ENCODE measurements around the gene FGF6. TPM values are rescaled to one million over a fixed set of nuclear protein-coding genes. Genes with fewer than 3 reads are reported as not detected.

FGF6 gene
- total RNA-seq: not detected
- polyA plus RNA-seq (2013, experiment 1 of 2): not detected
- 0.53 TPM for polyA plus RNA-seq (2013, experiment 2 of 2)
- 0 to 0.20 (median 0) reads per million in 172 experiments for total RNA-seq

GRCh38 chr12:4445156-4446101 is at the start of gene FGF6:
FGF6 (minus strand) TSS chr12:4445815; CDS start chr12:4445570, 245 bp downstream.
- intact Hi-C loops (cut with DNase I, micrococcal nuclease): no loop called here
- Histone ChIP-seq H3K36me3 (ENCODE audit: insufficient read depth, low read length) (no peaks in the 10 kb centered on the region), H3K27me3 (ENCODE audit: control insufficient read depth in 1 of 2, insufficient read depth in 2 of 2, low read length in 2 of 2) (peaks cover 0 to 5% of the 10 kb centered on the region in 2 experiments), H3K4me1 (ENCODE audit: insufficient read depth, low read length) (no peaks in the 10 kb centered on the region), H3K27ac (ENCODE audit: low read depth in 1 of 2, low read length in 2 of 2) (no peak within 1 kb of the TSS), H3K4me3 (ENCODE audit: low read length) (no peak within 1 kb of the TSS), H3K9me3 (ENCODE audit: control insufficient read depth in 1 of 2, insufficient read depth in 1 of 2, low read length in 2 of 2) (no peaks in the 10 kb centered on the region)
- no peaks in the 10 kb centered on the region for H3K4me1 Mint-ChIP-seq (ENCODE audit: low read depth)
- DNase-seq (no peak), ATAC-seq (ENCODE audit: poor library complexity) (no peak)
- no peak within 1 kb of the TSS for H3K4me3 Mint-ChIP-seq
- H3K27ac Mint-ChIP-seq: no peak within 1 kb of the TSS
- peaks cover 2% of the 10 kb centered on the region for H3K27me3 Mint-ChIP-seq
- no peaks in the 10 kb centered on the region for H3K9me3 Mint-ChIP-seq
- CTCF ChIA-PET: no interaction called here
- POLR2A ChIA-PET: no interaction called here
- no peak for TF ChIP-seq CTCF (IDR thresholded peaks at IDR 0.05)
- H3K36me3 Mint-ChIP-seq (ENCODE audit: low read depth): no peaks in the 10 kb centered on the region

GRCh38 chr12:4490973-4491372 is 45.4 kb upstream of the FGF6 start:
- TF ChIP-seq CTCF (IDR thresholded peaks at IDR 0.05): no peak
- no peaks in the 10 kb centered on the region for H3K9me3 ChIP-seq (ENCODE audit: control insufficient read depth in 1 of 2, insufficient read depth in 1 of 2, low read length in 2 of 2)
- H3K9me3 Mint-ChIP-seq: no peaks in the 10 kb centered on the region
- no peaks in the 10 kb centered on the region for H3K27me3 Mint-ChIP-seq
- no peak overlapping the region for H3K4me3 Mint-ChIP-seq
- peaks cover 43% of the 10 kb centered on the region for H3K36me3 ChIP-seq (ENCODE audit: insufficient read depth, low read length)
- CTCF ChIA-PET: no interaction called here
- ATAC-seq (ENCODE audit: poor library complexity): peak; percentile 57
- no peaks in the 10 kb centered on the region for H3K4me1 ChIP-seq (ENCODE audit: insufficient read depth, low read length)
- peaks cover 10% of the 10 kb centered on the region for H3K4me1 Mint-ChIP-seq (ENCODE audit: low read depth)
- peaks cover 75% of the 10 kb centered on the region for H3K36me3 Mint-ChIP-seq (ENCODE audit: low read depth)
- POLR2A ChIA-PET: no interaction called here
- DNase-seq: no peak
- no peaks in the 10 kb centered on the region for H3K27me3 ChIP-seq (ENCODE audit: control insufficient read depth in 1 of 2, insufficient read depth in 2 of 2, low read length in 2 of 2)
- H3K4me3 ChIP-seq (ENCODE audit: low read length): no peak overlapping the region
- no peak overlapping the region for H3K27ac ChIP-seq (ENCODE audit: low read depth in 1 of 2, low read length in 2 of 2)
- H3K27ac Mint-ChIP-seq: peak overlapping the region; percentile 47
- intact Hi-C loops (cut with DNase I, micrococcal nuclease): loop anchor here in 1 of 2 experiments (5.0 kb wide), 1 partner anchor 46 kb away; the partner anchor contains the start of gene RAD51AP1

- no peak for TF ChIP-seq CTCF (IDR thresholded peaks at IDR 0.05)
- Mint-ChIP-seq H3K27ac (no peak overlapping the region), H3K9me3 (no peaks in the 10 kb centered on the region), H3K4me1 (ENCODE audit: low read depth) (peaks cover 14% of the 10 kb centered on the region), H3K4me3 (no peak overlapping the region), H3K36me3 (ENCODE audit: low read depth) (peaks cover 61% of the 10 kb centered on the region), H3K27me3 (no peaks in the 10 kb centered on the region)
- POLR2A ChIA-PET: no interaction called here
- Histone ChIP-seq H3K4me1 (ENCODE audit: insufficient read depth, low read length) (no peaks in the 10 kb centered on the region), H3K27me3 (ENCODE audit: control insufficient read depth in 1 of 2, insufficient read depth in 2 of 2, low read length in 2 of 2) (no peaks in the 10 kb centered on the region), H3K27ac (ENCODE audit: low read depth in 1 of 2, low read length in 2 of 2) (no peak overlapping the region), H3K4me3 (ENCODE audit: low read length) (no peak overlapping the region), H3K9me3 (ENCODE audit: control insufficient read depth in 1 of 2, insufficient read depth in 1 of 2, low read length in 2 of 2) (no peaks in the 10 kb centered on the region), H3K36me3 (ENCODE audit: insufficient read depth, low read length) (peaks cover 32% of the 10 kb centered on the region)
- intact Hi-C loops (cut with DNase I, micrococcal nuclease): no loop called here
- CTCF ChIA-PET: no interaction called here
- ATAC-seq (ENCODE audit: poor library complexity): no peak
- DNase-seq: no peak
Measured at GRCh38 chr12:4489556-4489955, 43.9 kb upstream of the FGF6 start.
